HepG2 (cell line): ENCODE measurements around the gene SPSB1. TPM values are rescaled to one million over a fixed set of nuclear protein-coding genes. Genes with fewer than 3 reads are reported as not detected.

Experiments
- BCL6 ChIP-seq: IDR thresholded peaks from 2 replicates; pipeline ENCODE4 v1.6.1; 2016; ENCODE audit warnings: missing genetic modification reagents, missing compliant biosample characterization
- HNF1B ChIP-seq: sonication (generic); formaldehyde crosslinking; IDR thresholded peaks from 2 replicates; pipeline ENCODE4 v1.5.1; 2020; ENCODE audit warnings: mild to moderate bottlenecking, moderate library complexity, missing genetic modification reagents
- ISL2 ChIP-seq: sonication (generic); formaldehyde crosslinking; IDR thresholded peaks from 2 replicates; pipeline ENCODE4 v1.5.0; 2020; ENCODE audit warnings: missing genetic modification reagents
- JDP2 ChIP-seq: sonication (generic); formaldehyde crosslinking; IDR thresholded peaks from 2 replicates; pipeline ENCODE4 v1.8.1; 2022; ENCODE audit warnings: missing genetic modification reagents, borderline replicate concordance
- KLF13 ChIP-seq: sonication (generic); formaldehyde crosslinking; IDR thresholded peaks from 2 replicates; pipeline ENCODE4 v1.4.0; 2020; ENCODE audit warnings: mild to moderate bottlenecking, missing genetic modification reagents
- MED8 ChIP-seq: sonication (generic); formaldehyde crosslinking; IDR thresholded peaks from 2 replicates; pipeline ENCODE4 v1.8.1; 2023; ENCODE audit warnings: mild to moderate bottlenecking, missing genetic modification reagents; ENCODE audit not compliant: insufficient replicate concordance
- NCOA2 ChIP-seq: sonication (generic); formaldehyde crosslinking; IDR thresholded peaks from 2 replicates; pipeline ENCODE4 v1.8.0; 2022; ENCODE audit warnings: inconsistent platforms
- PHF8 ChIP-seq: sonication (generic); formaldehyde crosslinking; IDR thresholded peaks from 2 replicates; pipeline ENCODE4 v1.5.0; 2020; ENCODE audit warnings: missing genetic modification reagents
- WIZ ChIP-seq: sonication (generic); formaldehyde crosslinking; IDR thresholded peaks from 2 replicates; pipeline ENCODE4 v1.5.1; 2020; ENCODE audit warnings: mild to moderate bottlenecking, missing genetic modification reagents
- YEATS2 ChIP-seq: sonication (generic); formaldehyde crosslinking; IDR thresholded peaks from 2 replicates; pipeline ENCODE4 v1.4.0; 2020; ENCODE audit warnings: missing genetic modification reagents, borderline replicate concordance
- ZKSCAN5 ChIP-seq: sonication (generic); formaldehyde crosslinking; IDR thresholded peaks from 2 replicates; pipeline ENCODE4 v1.5.1; 2020; ENCODE audit warnings: mild to moderate bottlenecking, missing genetic modification reagents
- ZNF20 ChIP-seq: sonication (generic); formaldehyde crosslinking; IDR thresholded peaks from 2 replicates; pipeline ENCODE4 v1.4.0; 2020; ENCODE audit warnings: mild to moderate bottlenecking, moderate library complexity, missing genetic modification reagents
- ZNF274 ChIP-seq: sonication (generic); formaldehyde crosslinking; IDR thresholded peaks from 2 replicates; pipeline ENCODE4 v1.5.1; 2020; ENCODE audit warnings: mild to moderate bottlenecking, missing genetic modification reagents
- ZNF615 ChIP-seq: sonication (generic); formaldehyde crosslinking; IDR thresholded peaks from 2 replicates; pipeline ENCODE4 v1.5.0; 2020; ENCODE audit warnings: mild to moderate bottlenecking, missing genetic modification reagents, borderline replicate concordance
- ZNF652 ChIP-seq: IDR thresholded peaks from 2 replicates; pipeline ENCODE4 v1.6.1; 2016; ENCODE audit warnings: low read depth, borderline replicate concordance
- ZNF766 ChIP-seq: sonication (generic); formaldehyde crosslinking; IDR thresholded peaks from 2 replicates; pipeline ENCODE4 v1.5.0; 2020; ENCODE audit warnings: missing genetic modification reagents, borderline replicate concordance
- polyA plus RNA-seq, 8 experiments: library from polyadenylated mRNA; depleted of rRNA in 3 of 8; stranded (reverse) in 7 of 8; unstranded in 1 of 8; fragments of >200 nt; fragmentation: Illumina TruSeq in 4 of 8; extraction: Trizol in 4 of 8; gene quantifications; 2 replicates each; pipeline versions ENCODE4 v1.2.1 to v1.2.3, GENCODE V29; 2011 to 2016; ENCODE audit warnings: low read depth in 4 of 8, missing spikeins in 1 of 8, mixed read lengths in 1 of 8; ENCODE audit not compliant: insufficient read depth in 1 of 8
- total RNA-seq, 5 experiments: library from RNA; depleted of rRNA; stranded (reverse); fragments of >200 nt; fragmentation: Illumina TruSeq; extraction: Trizol; gene quantifications; 2 replicates each; pipeline ENCODE4 v1.2.3, GENCODE V29; 2016; ENCODE audit warnings: low read depth in 1 of 5
- TF ChIP-seq, protein P1 (sequence below): sonication (generic); formaldehyde crosslinking; IDR thresholded peaks from 2 replicates; pipeline ENCODE4 v1.4.0; 2020; ENCODE audit warnings: mild to moderate bottlenecking, missing genetic modification reagents
- TF ChIP-seq, protein P2 (sequence below): sonication (generic); formaldehyde crosslinking; IDR thresholded peaks from 2 replicates; pipeline ENCODE4 v1.8.0; 2022; ENCODE audit warnings: mild to moderate bottlenecking, missing genetic modification reagents, moderate library complexity

Gene SPSB1
- total and polyA plus RNA-seq, 2 of the 13 experiments (the other 11 are each of a cell fraction or from before 2014, with no cell fraction given), result 5.0 to 8.0 TPM

- TF ChIP-seq ZNF615 (CRISPR knock-in tag) (no peak), ISL2 (no peak), ZNF20 (CRISPR knock-in tag) (no peak), ZKSCAN5 (CRISPR knock-in tag) (no peak), ZNF652 (CRISPR knock-in tag) (peak; percentile 46; the same call in 1 of the 2 replicates), JDP2 (CRISPR knock-in tag) (no peak), WIZ (CRISPR knock-in tag) (no peak), ZNF766 (no peak), MED8 (CRISPR knock-in tag) (no peak), HNF1B (no peak), ZNF274 (CRISPR knock-in tag) (no peak), KLF13 (CRISPR knock-in tag) (no peak), PHF8 (CRISPR knock-in tag) (no peak), YEATS2 (CRISPR knock-in tag) (no peak), NCOA2 (CRISPR knock-in tag) (no peak), BCL6 (0 out of 2 replicates have a peak, but pooled peaks have one; percentile 7)
- TF ChIP-seq, protein P1, sequence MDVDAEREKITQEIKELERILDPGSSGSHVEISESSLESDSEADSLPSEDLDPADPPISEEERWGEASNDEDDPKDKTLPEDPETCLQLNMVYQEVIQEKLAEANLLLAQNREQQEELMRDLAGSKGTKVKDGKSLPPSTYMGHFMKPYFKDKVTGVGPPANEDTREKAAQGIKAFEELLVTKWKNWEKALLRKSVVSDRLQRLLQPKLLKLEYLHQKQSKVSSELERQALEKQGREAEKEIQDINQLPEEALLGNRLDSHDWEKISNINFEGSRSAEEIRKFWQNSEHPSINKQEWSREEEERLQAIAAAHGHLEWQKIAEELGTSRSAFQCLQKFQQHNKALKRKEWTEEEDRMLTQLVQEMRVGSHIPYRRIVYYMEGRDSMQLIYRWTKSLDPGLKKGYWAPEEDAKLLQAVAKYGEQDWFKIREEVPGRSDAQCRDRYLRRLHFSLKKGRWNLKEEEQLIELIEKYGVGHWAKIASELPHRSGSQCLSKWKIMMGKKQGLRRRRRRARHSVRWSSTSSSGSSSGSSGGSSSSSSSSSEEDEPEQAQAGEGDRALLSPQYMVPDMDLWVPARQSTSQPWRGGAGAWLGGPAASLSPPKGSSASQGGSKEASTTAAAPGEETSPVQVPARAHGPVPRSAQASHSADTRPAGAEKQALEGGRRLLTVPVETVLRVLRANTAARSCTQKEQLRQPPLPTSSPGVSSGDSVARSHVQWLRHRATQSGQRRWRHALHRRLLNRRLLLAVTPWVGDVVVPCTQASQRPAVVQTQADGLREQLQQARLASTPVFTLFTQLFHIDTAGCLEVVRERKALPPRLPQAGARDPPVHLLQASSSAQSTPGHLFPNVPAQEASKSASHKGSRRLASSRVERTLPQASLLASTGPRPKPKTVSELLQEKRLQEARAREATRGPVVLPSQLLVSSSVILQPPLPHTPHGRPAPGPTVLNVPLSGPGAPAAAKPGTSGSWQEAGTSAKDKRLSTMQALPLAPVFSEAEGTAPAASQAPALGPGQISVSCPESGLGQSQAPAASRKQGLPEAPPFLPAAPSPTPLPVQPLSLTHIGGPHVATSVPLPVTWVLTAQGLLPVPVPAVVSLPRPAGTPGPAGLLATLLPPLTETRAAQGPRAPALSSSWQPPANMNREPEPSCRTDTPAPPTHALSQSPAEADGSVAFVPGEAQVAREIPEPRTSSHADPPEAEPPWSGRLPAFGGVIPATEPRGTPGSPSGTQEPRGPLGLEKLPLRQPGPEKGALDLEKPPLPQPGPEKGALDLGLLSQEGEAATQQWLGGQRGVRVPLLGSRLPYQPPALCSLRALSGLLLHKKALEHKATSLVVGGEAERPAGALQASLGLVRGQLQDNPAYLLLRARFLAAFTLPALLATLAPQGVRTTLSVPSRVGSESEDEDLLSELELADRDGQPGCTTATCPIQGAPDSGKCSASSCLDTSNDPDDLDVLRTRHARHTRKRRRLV (CRISPR knock-in tag), result peak; percentile 14; the same call in 1 of the 2 replicates
- TF ChIP-seq, protein P2, sequence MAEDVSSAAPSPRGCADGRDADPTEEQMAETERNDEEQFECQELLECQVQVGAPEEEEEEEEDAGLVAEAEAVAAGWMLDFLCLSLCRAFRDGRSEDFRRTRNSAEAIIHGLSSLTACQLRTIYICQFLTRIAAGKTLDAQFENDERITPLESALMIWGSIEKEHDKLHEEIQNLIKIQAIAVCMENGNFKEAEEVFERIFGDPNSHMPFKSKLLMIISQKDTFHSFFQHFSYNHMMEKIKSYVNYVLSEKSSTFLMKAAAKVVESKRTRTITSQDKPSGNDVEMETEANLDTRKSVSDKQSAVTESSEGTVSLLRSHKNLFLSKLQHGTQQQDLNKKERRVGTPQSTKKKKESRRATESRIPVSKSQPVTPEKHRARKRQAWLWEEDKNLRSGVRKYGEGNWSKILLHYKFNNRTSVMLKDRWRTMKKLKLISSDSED (CRISPR knock-in tag), result no peak
These were observed 757 bp upstream of the SPSB1 start (continued) for GRCh38 chr1:9291914-9292360.
